IPS-18a (cell line): Measurements from ENCODE around the gene ATP9A.

Experiments used
- H3K27ac ChIP-seq: one replicate; pipeline ENCODE4 v1.5.1; 2013; ENCODE audit warnings: low read length
- H3K27me3 ChIP-seq: one replicate; pipeline ENCODE4 v1.6.1; 2013; ENCODE audit warnings: mild to moderate bottlenecking, low read length; ENCODE audit not compliant: control insufficient read depth, insufficient read depth
- H3K36me3 ChIP-seq: one replicate; pipeline ENCODE4 v1.6.1; 2013; ENCODE audit warnings: low read depth, low read length; ENCODE audit not compliant: control insufficient read depth
- H3K4me1 ChIP-seq: one replicate; pipeline ENCODE4 v1.6.1; 2013; ENCODE audit warnings: low read depth, low read length; ENCODE audit not compliant: control insufficient read depth
- H3K4me3 ChIP-seq: one replicate; pipeline ENCODE4 v1.5.1; 2013; ENCODE audit warnings: low read length
- H3K9ac ChIP-seq: one replicate; pipeline ENCODE4 v1.6.1; 2013; ENCODE audit warnings: mild to moderate bottlenecking, low read length, moderate library complexity
- H3K9me3 ChIP-seq: one replicate; pipeline ENCODE4 v1.6.1; 2013; ENCODE audit warnings: low read depth, low read length; ENCODE audit not compliant: control insufficient read depth

ATP9A gene

GRCh38 chr20:51584737-51585136 is 183.5 kb downstream of the ATP9A start:
- Histone ChIP-seq H3K4me1 (no peaks in the 10 kb centered on the region), H3K27me3 (no peaks in the 10 kb centered on the region), H3K9me3 (no peaks in the 10 kb centered on the region), H3K27ac (no peak overlapping the region), H3K36me3 (no peaks in the 10 kb centered on the region), H3K4me3 (no peak overlapping the region), H3K9ac (no peak overlapping the region)

- Histone ChIP-seq H3K9ac (no peak overlapping the region), H3K9me3 (no peaks in the 10 kb centered on the region), H3K4me1 (no peaks in the 10 kb centered on the region), H3K27me3 (no peaks in the 10 kb centered on the region), H3K27ac (no peak overlapping the region), H3K36me3 (no peaks in the 10 kb centered on the region), H3K4me3 (no peak overlapping the region)
These were observed 184.1 kb downstream of the ATP9A start for GRCh38 chr20:51584116-51584515.

- Histone ChIP-seq H3K27me3 (no peaks in the 10 kb centered on the region), H3K9ac (no peak overlapping the region), H3K27ac (no peak overlapping the region), H3K4me3 (no peak overlapping the region), H3K9me3 (no peaks in the 10 kb centered on the region), H3K4me1 (no peaks in the 10 kb centered on the region), H3K36me3 (no peaks in the 10 kb centered on the region)
These were observed 184.7 kb downstream of the ATP9A start for GRCh38 chr20:51583499-51583898.

GRCh38 chr20:51583073-51583472 is 185.1 kb downstream of the ATP9A start:
- no peaks in the 10 kb centered on the region for H3K4me1 ChIP-seq
- no peak overlapping the region for H3K9ac ChIP-seq
- no peak overlapping the region for H3K27ac ChIP-seq
- no peaks in the 10 kb centered on the region for H3K36me3 ChIP-seq
- H3K27me3 ChIP-seq = no peaks in the 10 kb centered on the region
- H3K9me3 ChIP-seq = no peaks in the 10 kb centered on the region
- H3K4me3 ChIP-seq = no peak overlapping the region

GRCh38 chr20:51581571-51581970 is 186.6 kb downstream of the ATP9A start:
- Histone ChIP-seq H3K36me3 (no peaks in the 10 kb centered on the region), H3K9me3 (no peaks in the 10 kb centered on the region), H3K4me1 (no peaks in the 10 kb centered on the region), H3K4me3 (no peak overlapping the region), H3K9ac (no peak overlapping the region), H3K27ac (no peak overlapping the region), H3K27me3 (no peaks in the 10 kb centered on the region)

- H3K4me1 ChIP-seq = no peaks in the 10 kb centered on the region
- H3K9ac ChIP-seq = no peak overlapping the region
- H3K27me3 ChIP-seq = no peaks in the 10 kb centered on the region
- no peaks in the 10 kb centered on the region for H3K36me3 ChIP-seq
- no peak overlapping the region for H3K4me3 ChIP-seq
- H3K9me3 ChIP-seq = no peaks in the 10 kb centered on the region
- H3K27ac ChIP-seq = no peak overlapping the region
These were observed 189.1 kb downstream of the ATP9A start for GRCh38 chr20:51579137-51579536.

GRCh38 chr20:51578145-51578459 is 190.1 kb downstream of the ATP9A start:
- Histone ChIP-seq H3K9me3 (no peaks in the 10 kb centered on the region), H3K4me1 (no peaks in the 10 kb centered on the region), H3K27ac (no peak overlapping the region), H3K36me3 (no peaks in the 10 kb centered on the region), H3K4me3 (no peak overlapping the region), H3K9ac (no peak overlapping the region), H3K27me3 (no peaks in the 10 kb centered on the region)

- H3K36me3 ChIP-seq = no peaks in the 10 kb centered on the region
- H3K4me3 ChIP-seq = no peak overlapping the region
- H3K9me3 ChIP-seq = no peaks in the 10 kb centered on the region
- H3K9ac ChIP-seq = no peak overlapping the region
- H3K4me1 ChIP-seq = no peaks in the 10 kb centered on the region
- H3K27me3 ChIP-seq = no peaks in the 10 kb centered on the region
- H3K27ac ChIP-seq = no peak overlapping the region
These were observed 190.6 kb downstream of the ATP9A start for GRCh38 chr20:51577432-51578144.

GRCh38 chr20:51575486-51575885 is 192.7 kb downstream of the ATP9A start:
- Histone ChIP-seq H3K4me3 (no peak overlapping the region), H3K4me1 (no peaks in the 10 kb centered on the region), H3K27me3 (no peaks in the 10 kb centered on the region), H3K9ac (no peak overlapping the region), H3K36me3 (no peaks in the 10 kb centered on the region), H3K9me3 (no peaks in the 10 kb centered on the region), H3K27ac (no peak overlapping the region)

GRCh38 chr20:51574248-51575033 is 193.7 kb downstream of the ATP9A start:
- Histone ChIP-seq H3K27ac (no peak overlapping the region), H3K4me3 (no peak overlapping the region)

GRCh38 chr20:51573576-51574243 is 194.5 kb downstream of the ATP9A start:
- H3K9me3 ChIP-seq = no peaks in the 10 kb centered on the region
- H3K27me3 ChIP-seq = no peaks in the 10 kb centered on the region
- H3K27ac ChIP-seq = no peak overlapping the region
- no peaks in the 10 kb centered on the region for H3K36me3 ChIP-seq
- H3K9ac ChIP-seq = no peak overlapping the region
- no peaks in the 10 kb centered on the region for H3K4me1 ChIP-seq
- H3K4me3 ChIP-seq = no peak overlapping the region

More at GRCh38 chr20:51574248-51575033, 193.7 kb downstream of the ATP9A start:
- Histone ChIP-seq H3K9ac (no peak overlapping the region), H3K4me1 (no peaks in the 10 kb centered on the region), H3K27me3 (no peaks in the 10 kb centered on the region), H3K9me3 (no peaks in the 10 kb centered on the region), H3K36me3 (no peaks in the 10 kb centered on the region)
